ENCODE data around the gene HP1BP3.

The HP1BP3 gene

GRCh38 chr1:20732588-20733359 is 54.3 kb downstream of the HP1BP3 start, which contains the start of gene SH2D5:
Gene SH2D5, minus strand, starts transcription at chr1:20732703. Its CDS starts 4,659 bp downstream, at chr1:20728044.
- peak; percentile 20 for TF ChIP-seq CTCF (conservative IDR thresholded peaks at IDR 0.05; ENCODE audit: control insufficient read depth, insufficient read depth, low read depth, low read length)
- peak within 1 kb of the TSS; percentile 61 for H3K4me3 ChIP-seq (ENCODE audit: control insufficient read depth, low read depth, low read length)
- DNase-seq (ENCODE audit: low read depth), result peak; percentile 96

- H3K4me3 ChIP-seq (ENCODE audit: control insufficient read depth, low read depth, low read length), result peak overlapping the region; percentile 61
- peak; percentile 55 for DNase-seq (ENCODE audit: low read depth)
- TF ChIP-seq CTCF (conservative IDR thresholded peaks at IDR 0.05; ENCODE audit: control insufficient read depth, insufficient read depth, low read depth, low read length), result no peak
Observed at GRCh38 chr1:20732071-20732587, 55.0 kb downstream of the HP1BP3 start.

GRCh38 chr1:20731057-20731991 is 55.8 kb downstream of the HP1BP3 start:
- DNase-seq (ENCODE audit: low read depth), result no peak
- peak overlapping the region; percentile 37 for H3K4me3 ChIP-seq (ENCODE audit: control insufficient read depth, low read depth, low read length)
- TF ChIP-seq CTCF (conservative IDR thresholded peaks at IDR 0.05; ENCODE audit: control insufficient read depth, insufficient read depth, low read depth, low read length), result no peak

- no peak for DNase-seq (ENCODE audit: low read depth)
- H3K4me3 ChIP-seq (ENCODE audit: control insufficient read depth, low read depth, low read length), result no peak overlapping the region
- no peak for TF ChIP-seq CTCF (conservative IDR thresholded peaks at IDR 0.05; ENCODE audit: control insufficient read depth, insufficient read depth, low read depth, low read length)
Observed at GRCh38 chr1:20730690-20731056, 56.4 kb downstream of the HP1BP3 start.

GRCh38 chr1:20729990-20730689 is 57.0 kb downstream of the HP1BP3 start:
- no peak overlapping the region for H3K4me3 ChIP-seq (ENCODE audit: control insufficient read depth, low read depth, low read length)
- no peak for DNase-seq (ENCODE audit: low read depth)
- no peak for TF ChIP-seq CTCF (conservative IDR thresholded peaks at IDR 0.05; ENCODE audit: control insufficient read depth, insufficient read depth, low read depth, low read length)

Data from fibroblast of mammary gland (primary cell).